Lower leg skin (tissue), 3 donors: ENCODE data around the gene C22orf15.

ENCODE experiments used
- CTCF ChIP-seq, 3 donors: fragments of 450-650 bp; IDR thresholded peaks; one replicate each; pipeline ENCODE4 v1.5.1; 2016; ENCODE audit warnings: antibody characterized with exemption in 3 of 3, mild to moderate bottlenecking in 3 of 3, moderate library complexity in 2 of 3
- POLR2A ChIP-seq, 2 donors: fragments of 450-650 bp; IDR thresholded peaks; one replicate each; pipeline ENCODE4 v1.6.1; 2016 to 2017; ENCODE audit warnings: antibody characterized with exemption in 2 of 2, mild to moderate bottlenecking in 1 of 2, moderate library complexity in 1 of 2

GRCh38 chr22:23715806-23716375 is 46.9 kb upstream of the C22orf15 start:
- TF ChIP-seq CTCF (IDR thresholded peaks at IDR 0.05) (no peak), POLR2A (IDR thresholded peaks at IDR 0.05) (no peak)
